Neural progenitor cell (in vitro differentiated cells): ENCODE results near the gene RGS5.

Source experiments
- EZH2 ChIP-seq: fragments of 200-600 bp; sonication (generic); IDR thresholded peaks from 2 replicates; pipeline ENCODE4 v1.6.1; 2017; ENCODE audit warnings: antibody characterized with exemption, mild to moderate bottlenecking, moderate library complexity
- EZH2phosphoT487 ChIP-seq: fragments of 200-600 bp; sonication (generic); IDR thresholded peaks from 2 replicates; pipeline ENCODE4 v1.6.1; 2017; ENCODE audit warnings: antibody characterized with exemption
- TF ChIP-seq, protein P1 (sequence below): fragments of 200-600 bp; sonication (generic); IDR thresholded peaks from 2 replicates; pipeline ENCODE4 v1.5.1; 2017; ENCODE audit warnings: antibody characterized with exemption, mild to moderate bottlenecking

DNA sequence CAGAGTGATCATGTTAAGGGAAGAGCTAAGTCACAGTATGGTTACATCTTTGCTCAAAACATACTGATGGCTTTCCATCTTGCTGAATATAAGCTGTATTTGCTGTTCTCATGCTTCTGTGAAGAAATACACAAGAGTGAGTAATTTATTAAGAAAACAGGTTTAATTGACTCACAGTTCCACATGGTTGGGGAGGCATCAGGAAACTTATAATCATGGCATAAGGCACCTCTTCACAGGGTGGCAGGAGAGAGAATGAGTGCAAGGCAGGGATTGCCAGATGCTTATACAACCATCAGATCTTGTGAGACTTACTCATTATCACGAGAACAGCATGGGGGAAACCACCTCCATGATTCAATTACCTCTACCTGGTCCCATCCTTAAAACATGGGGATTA is 24.4 kb upstream of the RGS5 start:
- TF ChIP-seq, protein P1, sequence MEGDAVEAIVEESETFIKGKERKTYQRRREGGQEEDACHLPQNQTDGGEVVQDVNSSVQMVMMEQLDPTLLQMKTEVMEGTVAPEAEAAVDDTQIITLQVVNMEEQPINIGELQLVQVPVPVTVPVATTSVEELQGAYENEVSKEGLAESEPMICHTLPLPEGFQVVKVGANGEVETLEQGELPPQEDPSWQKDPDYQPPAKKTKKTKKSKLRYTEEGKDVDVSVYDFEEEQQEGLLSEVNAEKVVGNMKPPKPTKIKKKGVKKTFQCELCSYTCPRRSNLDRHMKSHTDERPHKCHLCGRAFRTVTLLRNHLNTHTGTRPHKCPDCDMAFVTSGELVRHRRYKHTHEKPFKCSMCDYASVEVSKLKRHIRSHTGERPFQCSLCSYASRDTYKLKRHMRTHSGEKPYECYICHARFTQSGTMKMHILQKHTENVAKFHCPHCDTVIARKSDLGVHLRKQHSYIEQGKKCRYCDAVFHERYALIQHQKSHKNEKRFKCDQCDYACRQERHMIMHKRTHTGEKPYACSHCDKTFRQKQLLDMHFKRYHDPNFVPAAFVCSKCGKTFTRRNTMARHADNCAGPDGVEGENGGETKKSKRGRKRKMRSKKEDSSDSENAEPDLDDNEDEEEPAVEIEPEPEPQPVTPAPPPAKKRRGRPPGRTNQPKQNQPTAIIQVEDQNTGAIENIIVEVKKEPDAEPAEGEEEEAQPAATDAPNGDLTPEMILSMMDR, result no peak
- TF ChIP-seq EZH2phosphoT487 (no peak), EZH2 (no peak)
